Gastroesophageal sphincter (tissue), 3 donors: Measurements from ENCODE around the gene PDE1A.

ENCODE experiments used
- POLR2A ChIP-seq, 2 donors: fragments of 450-650 bp; IDR thresholded peaks; one replicate each; pipeline ENCODE4 v1.6.1; 2017; ENCODE audit warnings: antibody characterized with exemption in 2 of 2, mild to moderate bottlenecking in 2 of 2, moderate library complexity in 1 of 2
- POLR2AphosphoS5 ChIP-seq: sonication (generic); formaldehyde crosslinking; IDR thresholded peaks from one replicate; pipeline ENCODE4 v1.6.1; 2017; ENCODE audit warnings: antibody characterized with exemption
- TF ChIP-seq, protein P1 (sequence below), 4 experiments: fragments of 200-600 bp in 2 of 4; fragments of 450-650 bp in 2 of 4; sonication (generic) in 1 of 4; IDR thresholded peaks; one replicate each; pipeline ENCODE4 v1.5.1; 2017 to 2019; ENCODE audit warnings: antibody characterized with exemption in 4 of 4, mild to moderate bottlenecking in 2 of 4, moderate library complexity in 2 of 4

DNA sequence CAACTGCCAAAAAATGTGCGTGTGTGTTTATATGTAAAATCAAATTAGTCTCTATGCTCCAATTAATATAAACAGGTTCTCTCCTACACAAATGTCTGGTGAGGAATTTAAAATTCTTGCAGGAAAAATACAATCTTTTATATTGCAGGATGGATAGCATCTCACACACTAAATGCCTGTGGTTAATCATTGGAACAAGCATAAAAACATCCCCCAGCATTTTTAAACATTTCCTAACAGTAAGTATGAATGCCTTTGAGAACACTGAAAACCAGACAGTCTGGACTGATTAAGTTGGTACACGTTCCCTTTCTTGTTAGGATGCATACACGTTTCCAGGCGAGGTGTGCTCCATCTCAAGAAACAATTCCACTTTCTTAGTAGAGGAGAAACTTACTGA is 29.9 kb upstream of the PDE1A start:
- TF ChIP-seq POLR2AphosphoS5 = no peak
- TF ChIP-seq, protein P1, sequence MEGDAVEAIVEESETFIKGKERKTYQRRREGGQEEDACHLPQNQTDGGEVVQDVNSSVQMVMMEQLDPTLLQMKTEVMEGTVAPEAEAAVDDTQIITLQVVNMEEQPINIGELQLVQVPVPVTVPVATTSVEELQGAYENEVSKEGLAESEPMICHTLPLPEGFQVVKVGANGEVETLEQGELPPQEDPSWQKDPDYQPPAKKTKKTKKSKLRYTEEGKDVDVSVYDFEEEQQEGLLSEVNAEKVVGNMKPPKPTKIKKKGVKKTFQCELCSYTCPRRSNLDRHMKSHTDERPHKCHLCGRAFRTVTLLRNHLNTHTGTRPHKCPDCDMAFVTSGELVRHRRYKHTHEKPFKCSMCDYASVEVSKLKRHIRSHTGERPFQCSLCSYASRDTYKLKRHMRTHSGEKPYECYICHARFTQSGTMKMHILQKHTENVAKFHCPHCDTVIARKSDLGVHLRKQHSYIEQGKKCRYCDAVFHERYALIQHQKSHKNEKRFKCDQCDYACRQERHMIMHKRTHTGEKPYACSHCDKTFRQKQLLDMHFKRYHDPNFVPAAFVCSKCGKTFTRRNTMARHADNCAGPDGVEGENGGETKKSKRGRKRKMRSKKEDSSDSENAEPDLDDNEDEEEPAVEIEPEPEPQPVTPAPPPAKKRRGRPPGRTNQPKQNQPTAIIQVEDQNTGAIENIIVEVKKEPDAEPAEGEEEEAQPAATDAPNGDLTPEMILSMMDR (IDR thresholded peaks at IDR 0.05) = no peak
- TF ChIP-seq POLR2A (IDR thresholded peaks at IDR 0.05) = no peak
